HCT116 (cell line): ENCODE measurements around the gene ABCC10.

Experiments used
- EZH2 ChIP-seq: fragments of 200-600 bp; sonication (generic); IDR thresholded peaks from 2 replicates; pipeline ENCODE4 v1.6.1; 2017; ENCODE audit warnings: antibody characterized with exemption, mixed run types
- POLR2A ChIP-seq: IDR thresholded peaks from 2 replicates; pipeline ENCODE4 v1.7.0; 2011; ENCODE audit warnings: borderline replicate concordance; ENCODE audit not compliant: insufficient read depth, insufficient read length; ENCODE audit errors: extremely low read depth
- SRF ChIP-seq: IDR thresholded peaks from 2 replicates; pipeline ENCODE4 v1.6.1; 2012; ENCODE audit warnings: low read depth
- TF ChIP-seq, protein P1 (sequence below), 3 experiments: fragments of 200-600 bp in 1 of 3; sonication (generic) in 1 of 3; IDR thresholded peaks in 2 of 3; conservative IDR thresholded peaks in 1 of 3; 2 replicates each; pipeline ENCODE4 v1.5.1; 2012 to 2017; ENCODE audit warnings: low read depth in 2 of 3, low read length in 2 of 3, antibody characterized with exemption in 1 of 3, borderline replicate concordance in 1 of 3, control low read depth in 1 of 3, mild to moderate bottlenecking in 1 of 3, mixed read lengths in 1 of 3, mixed run types in 1 of 3, moderate library complexity in 1 of 3; ENCODE audit not compliant: insufficient read depth in 1 of 3
- TF ChIP-seq, protein P2 (sequence below): IDR thresholded peaks from 2 replicates; pipeline ENCODE4 v1.6.1; 2012

DNA sequence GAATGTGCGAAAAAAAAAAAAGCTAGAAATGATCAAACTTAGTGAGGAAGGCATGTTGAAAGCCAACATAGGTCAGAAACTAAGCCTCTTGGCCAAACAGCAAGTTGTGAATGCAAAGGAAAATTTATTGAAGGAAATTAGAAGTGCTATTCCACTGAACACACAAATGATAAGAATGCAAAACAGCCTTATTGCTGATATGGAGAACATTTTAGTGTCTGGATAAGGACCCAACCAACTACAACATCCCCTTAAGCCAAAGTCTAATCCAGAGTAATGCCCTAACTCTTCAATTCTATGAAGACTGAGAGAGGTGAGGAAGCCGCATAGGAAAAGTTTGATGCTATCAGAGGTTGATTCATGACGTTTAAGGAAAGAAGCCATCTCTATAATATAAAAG lies 5.5 kb upstream of the ABCC10 start:
- TF ChIP-seq EZH2 (no peak), POLR2A (no peak), SRF (no peak)
- TF ChIP-seq, protein P1, sequence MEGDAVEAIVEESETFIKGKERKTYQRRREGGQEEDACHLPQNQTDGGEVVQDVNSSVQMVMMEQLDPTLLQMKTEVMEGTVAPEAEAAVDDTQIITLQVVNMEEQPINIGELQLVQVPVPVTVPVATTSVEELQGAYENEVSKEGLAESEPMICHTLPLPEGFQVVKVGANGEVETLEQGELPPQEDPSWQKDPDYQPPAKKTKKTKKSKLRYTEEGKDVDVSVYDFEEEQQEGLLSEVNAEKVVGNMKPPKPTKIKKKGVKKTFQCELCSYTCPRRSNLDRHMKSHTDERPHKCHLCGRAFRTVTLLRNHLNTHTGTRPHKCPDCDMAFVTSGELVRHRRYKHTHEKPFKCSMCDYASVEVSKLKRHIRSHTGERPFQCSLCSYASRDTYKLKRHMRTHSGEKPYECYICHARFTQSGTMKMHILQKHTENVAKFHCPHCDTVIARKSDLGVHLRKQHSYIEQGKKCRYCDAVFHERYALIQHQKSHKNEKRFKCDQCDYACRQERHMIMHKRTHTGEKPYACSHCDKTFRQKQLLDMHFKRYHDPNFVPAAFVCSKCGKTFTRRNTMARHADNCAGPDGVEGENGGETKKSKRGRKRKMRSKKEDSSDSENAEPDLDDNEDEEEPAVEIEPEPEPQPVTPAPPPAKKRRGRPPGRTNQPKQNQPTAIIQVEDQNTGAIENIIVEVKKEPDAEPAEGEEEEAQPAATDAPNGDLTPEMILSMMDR (IDR thresholded peaks at IDR 0.05 in 2 of 3, conservative IDR thresholded peaks at IDR 0.05 in 1 of 3; ENCODE audit: borderline replicate concordance in 1 of 3, insufficient read depth in 1 of 3, low read depth in 2 of 3, low read length in 2 of 3): no peak
- TF ChIP-seq, protein P2, sequence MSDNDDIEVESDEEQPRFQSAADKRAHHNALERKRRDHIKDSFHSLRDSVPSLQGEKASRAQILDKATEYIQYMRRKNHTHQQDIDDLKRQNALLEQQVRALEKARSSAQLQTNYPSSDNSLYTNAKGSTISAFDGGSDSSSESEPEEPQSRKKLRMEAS: no peak
